GM23338 (cell line): Measurements from ENCODE around the gene STK38L. TPM values are rescaled to one million over a fixed set of nuclear protein-coding genes. Genes with fewer than 3 reads are reported as not detected.

Experiments
- ATAC-seq: fragments of 200-7000 bp; cut with Tn5 transposase; 3 replicates; pipeline ENCODE4 v1.9.1; 2020
- DNase-seq: peaks from one replicate; pipeline ENCODE4 v3.0.0-alpha.2; 2015; ENCODE audit warnings: low spot score
- H2AFZ ChIP-seq: fragments of 200-600 bp; sonication (generic); 2 replicates; pipeline ENCODE4 v1.8.0; 2016; ENCODE audit warnings: antibody characterized with exemption, mild to moderate bottlenecking, moderate library complexity
- H3F3A ChIP-seq: fragments of 200-600 bp; sonication (generic); replicated peaks from 2 replicates; pipeline ENCODE4 v1.8.0; 2017; ENCODE audit warnings: antibody characterized with exemption, mixed run types, low read depth
- H3K27ac ChIP-seq: fragments of 200-600 bp; sonication (generic); 2 replicates; pipeline ENCODE4 v1.6.1; 2016; ENCODE audit warnings: low read depth
- H3K27me3 ChIP-seq: fragments of 200-600 bp; sonication (generic); 2 replicates; pipeline ENCODE4 v1.8.0; 2016; ENCODE audit warnings: mild to moderate bottlenecking, mixed run types, moderate library complexity; ENCODE audit not compliant: insufficient read depth
- H3K36me3 ChIP-seq: fragments of 200-600 bp; sonication (generic); 2 replicates; pipeline ENCODE4 v1.8.0; 2016; ENCODE audit warnings: mild to moderate bottlenecking; ENCODE audit not compliant: insufficient read depth
- H3K4me1 ChIP-seq: fragments of 200-600 bp; sonication (generic); 2 replicates; pipeline ENCODE4 v1.8.0; 2016; ENCODE audit warnings: mild to moderate bottlenecking, moderate library complexity; ENCODE audit not compliant: insufficient read depth
- H3K4me2 ChIP-seq: fragments of 200-600 bp; sonication (generic); 2 replicates; pipeline ENCODE4 v1.7.1; 2017; ENCODE audit warnings: mixed run types
- H3K4me3 ChIP-seq: fragments of 200-600 bp; sonication (generic); 2 replicates; pipeline ENCODE4 v1.6.1; 2016; ENCODE audit warnings: mixed run types
- H3K79me2 ChIP-seq: fragments of 200-600 bp; sonication (generic); replicated peaks from 2 replicates; pipeline ENCODE4 v1.8.0; 2017; ENCODE audit warnings: mild to moderate bottlenecking; ENCODE audit not compliant: insufficient read depth
- H3K9me2 ChIP-seq: fragments of 200-600 bp; sonication (generic); 2 replicates; pipeline ENCODE4 v1.8.0; 2017; ENCODE audit not compliant: insufficient read depth
- H4K20me1 ChIP-seq: fragments of 200-600 bp; sonication (generic); replicated peaks from 2 replicates; pipeline ENCODE4 v1.8.0; 2017; ENCODE audit warnings: mild to moderate bottlenecking; ENCODE audit not compliant: insufficient read depth
- H3K27ac Mint-ChIP-seq: 2 replicates; pipeline ENCODE4 v1.8.0; 2020; ENCODE audit warnings: inconsistent platforms, mild to moderate bottlenecking, moderate library complexity, mixed read lengths
- H3K27me3 Mint-ChIP-seq: 3 replicates; pipeline ENCODE4 v1.8.0; 2022; ENCODE audit warnings: low read depth, mild to moderate bottlenecking, moderate library complexity, mixed read lengths, inconsistent platforms; ENCODE audit not compliant: insufficient read depth, poor library complexity
- H3K36me3 Mint-ChIP-seq: 3 replicates; pipeline ENCODE4 v1.8.0; 2021; ENCODE audit warnings: low read depth, mild to moderate bottlenecking, inconsistent platforms, moderate library complexity, mixed read lengths
- H3K4me1 Mint-ChIP-seq: 3 replicates; pipeline ENCODE4 v1.8.0; 2020; ENCODE audit warnings: mild to moderate bottlenecking, inconsistent platforms, mixed read lengths
- H3K4me3 Mint-ChIP-seq: 3 replicates; pipeline ENCODE4 v1.8.0; 2021; ENCODE audit warnings: moderate library complexity, mild to moderate bottlenecking, inconsistent platforms, mixed read lengths
- H3K9me3 Mint-ChIP-seq: 3 replicates; pipeline ENCODE4 v1.8.0; 2020; ENCODE audit warnings: moderate library complexity, mild to moderate bottlenecking, inconsistent platforms, mixed read lengths
- CREB1 ChIP-seq: fragments of 250-450 bp; sonication (Bioruptor Pico); IDR thresholded peaks from 2 replicates; pipeline ENCODE4 v1.5.0; 2020; ENCODE audit warnings: low read depth, mild to moderate bottlenecking, moderate library complexity
- ETS1 ChIP-seq: IDR thresholded peaks from 2 replicates; pipeline ENCODE4 v1.6.1; 2016; ENCODE audit warnings: antibody characterized with exemption
- EZH2 ChIP-seq: fragments of 200-600 bp; sonication (generic); IDR thresholded peaks from one replicate; pipeline ENCODE4 v1.8.0; 2017; ENCODE audit warnings: antibody characterized with exemption, mild to moderate bottlenecking, low read depth; ENCODE audit not compliant: unreplicated experiment
- EZH2phosphoT487 ChIP-seq: fragments of 200-600 bp; sonication (generic); IDR thresholded peaks from one replicate; pipeline ENCODE4 v1.8.1; 2018; ENCODE audit warnings: antibody characterized with exemption; ENCODE audit not compliant: unreplicated experiment
- JUNB ChIP-seq: IDR thresholded peaks from one replicate; pipeline ENCODE4 v1.6.1; 2016; ENCODE audit warnings: antibody characterized with exemption; ENCODE audit not compliant: unreplicated experiment
- NANOG ChIP-seq: IDR thresholded peaks from 2 replicates; pipeline ENCODE4 v1.6.1; 2016; ENCODE audit warnings: antibody characterized with exemption, borderline replicate concordance
- POLR2AphosphoS5 ChIP-seq: IDR thresholded peaks from 2 replicates; pipeline ENCODE4 v1.6.1; 2016; ENCODE audit warnings: antibody characterized with exemption, low read depth
- REST ChIP-seq: IDR thresholded peaks from one replicate; pipeline ENCODE4 v1.6.1; 2018; ENCODE audit warnings: antibody characterized with exemption; ENCODE audit not compliant: unreplicated experiment
- STAT1 ChIP-seq: IDR thresholded peaks from one replicate; pipeline ENCODE4 v1.6.1; 2016; ENCODE audit warnings: antibody characterized with exemption; ENCODE audit not compliant: unreplicated experiment
- ZNF114 ChIP-seq: fragments of 250-450 bp; sonication (Bioruptor Pico); IDR thresholded peaks from 2 replicates; pipeline ENCODE4 v1.5.0; 2020; ENCODE audit warnings: mild to moderate bottlenecking, moderate library complexity
- ZNF331 ChIP-seq: fragments of 250-450 bp; sonication (Bioruptor Pico); IDR thresholded peaks from 2 replicates; pipeline ENCODE4 v1.5.0; 2020; ENCODE audit warnings: low read depth, mild to moderate bottlenecking, moderate library complexity
- ZNF462 ChIP-seq: fragments of 250-450 bp; sonication (Bioruptor Pico); IDR thresholded peaks from 2 replicates; pipeline ENCODE4 v1.5.0; 2020; ENCODE audit warnings: mild to moderate bottlenecking, moderate library complexity
- polyA plus RNA-seq: library from polyadenylated mRNA; unstranded; fragments of >200 nt; fragmentation: Nextera tagmentation; extraction: Ambion mirVana; gene quantifications from 2 replicates; pipeline ENCODE4 v1.2.1, GENCODE V29; 2016
- total RNA-seq: library from RNA; depleted of rRNA; stranded (reverse); fragments of >200 nt; shearing (Covaris generic); gene quantifications from 2 replicates; pipeline ENCODE4 v1.2.3, GENCODE V29; 2014
- TF ChIP-seq, protein P1 (sequence below), 2 experiments: fragments of 200-600 bp in 1 of 2; sonication (generic) in 1 of 2; conservative IDR thresholded peaks; 2 replicates each; pipeline versions ENCODE4 v1.5.1 to v1.6.1; 2016 to 2017; ENCODE audit warnings: antibody characterized with exemption in 2 of 2, low read depth in 2 of 2, mild to moderate bottlenecking in 2 of 2, moderate library complexity in 1 of 2

The STK38L gene
- total and polyA plus RNA-seq, 2 experiments from 2014 or later, result 28.9 to 56.5 TPM

- no peak overlapping the region for H3K4me3 ChIP-seq
- no peaks in the 10 kb centered on the region; the same call in 2 of the 3 replicates for H3K36me3 Mint-ChIP-seq
- H3K4me3 Mint-ChIP-seq, result no peak overlapping the region
- no peaks in the 10 kb centered on the region for H3K4me1 Mint-ChIP-seq
- no peak for TF ChIP-seq ETS1
- TF ChIP-seq EZH2phosphoT487, result no peak
- no peak for TF ChIP-seq EZH2
- TF ChIP-seq ZNF331, result no peak
- TF ChIP-seq JUNB, result no peak
- TF ChIP-seq, protein P1, sequence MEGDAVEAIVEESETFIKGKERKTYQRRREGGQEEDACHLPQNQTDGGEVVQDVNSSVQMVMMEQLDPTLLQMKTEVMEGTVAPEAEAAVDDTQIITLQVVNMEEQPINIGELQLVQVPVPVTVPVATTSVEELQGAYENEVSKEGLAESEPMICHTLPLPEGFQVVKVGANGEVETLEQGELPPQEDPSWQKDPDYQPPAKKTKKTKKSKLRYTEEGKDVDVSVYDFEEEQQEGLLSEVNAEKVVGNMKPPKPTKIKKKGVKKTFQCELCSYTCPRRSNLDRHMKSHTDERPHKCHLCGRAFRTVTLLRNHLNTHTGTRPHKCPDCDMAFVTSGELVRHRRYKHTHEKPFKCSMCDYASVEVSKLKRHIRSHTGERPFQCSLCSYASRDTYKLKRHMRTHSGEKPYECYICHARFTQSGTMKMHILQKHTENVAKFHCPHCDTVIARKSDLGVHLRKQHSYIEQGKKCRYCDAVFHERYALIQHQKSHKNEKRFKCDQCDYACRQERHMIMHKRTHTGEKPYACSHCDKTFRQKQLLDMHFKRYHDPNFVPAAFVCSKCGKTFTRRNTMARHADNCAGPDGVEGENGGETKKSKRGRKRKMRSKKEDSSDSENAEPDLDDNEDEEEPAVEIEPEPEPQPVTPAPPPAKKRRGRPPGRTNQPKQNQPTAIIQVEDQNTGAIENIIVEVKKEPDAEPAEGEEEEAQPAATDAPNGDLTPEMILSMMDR (conservative IDR thresholded peaks at IDR 0.05; ENCODE audit: low read depth in 2 of 2), result no peak
- no peak for TF ChIP-seq REST
- TF ChIP-seq STAT1, result no peak
- no peak for TF ChIP-seq ZNF462
- TF ChIP-seq ZNF114 (CRISPR knock-in tag), result no peak
- no peak for TF ChIP-seq POLR2AphosphoS5
- TF ChIP-seq NANOG, result no peak
- TF ChIP-seq CREB1, result no peak
- H3K9me3 Mint-ChIP-seq, result no peaks in the 10 kb centered on the region; the same call in 2 of the 3 replicates
- H3K27me3 ChIP-seq, result no peaks in the 10 kb centered on the region
- no peak overlapping the region for H2AFZ ChIP-seq
- DNase-seq (no peak), ATAC-seq (no peak)
- no peaks in the 10 kb centered on the region for H3K79me2 ChIP-seq
- H3K27ac Mint-ChIP-seq, result no peak overlapping the region
- H3K27me3 Mint-ChIP-seq, result no peaks in the 10 kb centered on the region
- no peak overlapping the region for H3K4me2 ChIP-seq
- H3F3A ChIP-seq, result no peaks in the 10 kb centered on the region
- H3K9me2 ChIP-seq, result no peaks in the 10 kb centered on the region
- no peaks in the 10 kb centered on the region; the same call in 1 of the 2 replicates for H4K20me1 ChIP-seq
- H3K4me1 ChIP-seq, result no peaks in the 10 kb centered on the region
- no peak overlapping the region for H3K27ac ChIP-seq
- H3K36me3 ChIP-seq, result no peaks in the 10 kb centered on the region
Observed at GRCh38 chr12:27359578-27360340, 115.7 kb downstream of the STK38L start.
